ENCODE data around the gene BBC3.

DNA sequence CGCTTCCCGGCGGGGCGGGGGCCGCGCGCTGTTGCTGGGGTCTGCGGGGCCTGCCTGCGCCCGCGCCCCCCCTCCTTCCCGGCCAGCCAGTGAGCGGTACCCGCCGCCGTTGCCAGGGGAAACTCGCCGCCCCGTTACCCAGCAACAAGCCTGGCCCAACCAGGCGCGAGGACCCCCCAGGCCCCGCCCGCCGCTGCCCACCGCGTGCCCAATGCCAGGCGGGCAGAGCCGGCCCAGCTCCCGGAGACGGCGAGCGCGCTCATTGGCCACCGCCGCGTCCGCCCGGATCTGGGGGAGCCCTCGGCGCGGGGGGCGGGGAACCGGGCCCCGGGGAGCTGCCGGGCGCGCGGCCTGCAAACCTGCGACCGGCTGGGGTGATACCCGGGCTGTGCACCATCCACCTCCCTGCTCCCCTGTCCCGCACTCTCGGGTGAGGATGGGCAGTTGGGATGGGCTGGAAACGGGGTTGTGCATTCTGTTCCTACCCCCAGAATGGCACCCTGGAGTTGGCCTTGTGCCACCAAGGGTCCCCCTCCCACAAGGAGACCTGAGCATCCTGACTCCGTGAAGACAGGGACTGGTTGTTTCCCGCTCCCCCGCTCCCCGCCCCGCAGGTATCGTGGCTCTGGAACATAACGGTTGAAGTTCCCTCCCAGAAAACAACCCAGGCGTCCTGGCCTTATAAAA is 8.8 kb upstream of the BBC3 start:
- TF ChIP-seq POLR2A (IDR thresholded peaks at IDR 0.05): no peak
- TF ChIP-seq, protein P1, sequence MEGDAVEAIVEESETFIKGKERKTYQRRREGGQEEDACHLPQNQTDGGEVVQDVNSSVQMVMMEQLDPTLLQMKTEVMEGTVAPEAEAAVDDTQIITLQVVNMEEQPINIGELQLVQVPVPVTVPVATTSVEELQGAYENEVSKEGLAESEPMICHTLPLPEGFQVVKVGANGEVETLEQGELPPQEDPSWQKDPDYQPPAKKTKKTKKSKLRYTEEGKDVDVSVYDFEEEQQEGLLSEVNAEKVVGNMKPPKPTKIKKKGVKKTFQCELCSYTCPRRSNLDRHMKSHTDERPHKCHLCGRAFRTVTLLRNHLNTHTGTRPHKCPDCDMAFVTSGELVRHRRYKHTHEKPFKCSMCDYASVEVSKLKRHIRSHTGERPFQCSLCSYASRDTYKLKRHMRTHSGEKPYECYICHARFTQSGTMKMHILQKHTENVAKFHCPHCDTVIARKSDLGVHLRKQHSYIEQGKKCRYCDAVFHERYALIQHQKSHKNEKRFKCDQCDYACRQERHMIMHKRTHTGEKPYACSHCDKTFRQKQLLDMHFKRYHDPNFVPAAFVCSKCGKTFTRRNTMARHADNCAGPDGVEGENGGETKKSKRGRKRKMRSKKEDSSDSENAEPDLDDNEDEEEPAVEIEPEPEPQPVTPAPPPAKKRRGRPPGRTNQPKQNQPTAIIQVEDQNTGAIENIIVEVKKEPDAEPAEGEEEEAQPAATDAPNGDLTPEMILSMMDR (IDR thresholded peaks at IDR 0.05): no peak

Measured in right lobe of liver (tissue), 4 donors.